ENCODE data around the gene SPRYD3. TPM values are rescaled to one million over a fixed set of nuclear protein-coding genes. Genes with fewer than 3 reads are reported as not detected.

The SPRYD3 gene
- total RNA-seq, 1 donor from 2014 or later, result 21.8 TPM

DNA sequence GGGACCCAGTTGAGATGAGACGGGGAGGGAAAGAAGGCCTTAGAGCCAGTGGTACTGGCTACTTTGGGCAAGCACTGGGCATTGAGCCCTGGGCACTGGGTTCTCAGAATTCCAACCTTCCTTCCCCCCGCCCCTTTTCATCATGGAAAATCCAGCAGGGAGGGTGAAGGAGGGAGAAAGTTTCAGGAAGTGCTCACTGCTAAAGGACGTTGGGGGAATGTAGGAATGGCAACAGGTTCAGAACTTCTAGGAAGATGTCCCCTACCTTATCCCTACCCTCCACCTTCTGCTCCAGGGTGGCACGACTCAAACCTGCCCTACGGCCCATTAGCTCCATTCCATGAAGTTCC is 33.5 kb downstream of the SPRYD3 start:
- Mint-ChIP-seq H3K27me3 (ENCODE audit: low read depth, unreplicated experiment) (no peaks in the 10 kb centered on the region), H3K36me3 (ENCODE audit: low read depth, unreplicated experiment) (peaks cover 8% of the 10 kb centered on the region), H3K4me1 (ENCODE audit: low read depth, unreplicated experiment) (peaks cover 42% of the 10 kb centered on the region), H3K27ac (ENCODE audit: unreplicated experiment) (peak overlapping the region; percentile 98), H3K4me3 (ENCODE audit: unreplicated experiment) (peak overlapping the region; percentile 90), H3K9me3 (ENCODE audit: unreplicated experiment) (peaks cover 3% of the 10 kb centered on the region)
- Histone ChIP-seq H3K4me2 (ENCODE audit: low read length) (peak overlapping the region; percentile 95), H2AFZ (ENCODE audit: low read depth, low read length) (no peak overlapping the region), H3K27ac (ENCODE audit: low read depth, low read length) (no peak overlapping the region), H3K79me2 (ENCODE audit: insufficient read depth, low read length) (peaks cover 16% of the 10 kb centered on the region), H3K9ac (ENCODE audit: low read length) (no peak overlapping the region), H3K36me3 (ENCODE audit: insufficient read depth, low read length) (peaks cover 10% of the 10 kb centered on the region), H3K4me3 (ENCODE audit: insufficient read depth, low read depth, low read length) (peak overlapping the region; percentile 69), H3K27me3 (ENCODE audit: insufficient read depth, low read length) (no peaks in the 10 kb centered on the region), H4K20me1 (ENCODE audit: insufficient read depth, low read length) (peaks cover 17% of the 10 kb centered on the region), H3K9me3 (ENCODE audit: insufficient read depth, low read depth, low read length) (no peaks in the 10 kb centered on the region), H3K4me1 (ENCODE audit: insufficient read depth, low read length) (peaks cover 43% of the 10 kb centered on the region)
- FAIRE-seq (no peak), DNase-seq (ENCODE audit: low read depth) (no peak)
- TF ChIP-seq, protein P1, sequence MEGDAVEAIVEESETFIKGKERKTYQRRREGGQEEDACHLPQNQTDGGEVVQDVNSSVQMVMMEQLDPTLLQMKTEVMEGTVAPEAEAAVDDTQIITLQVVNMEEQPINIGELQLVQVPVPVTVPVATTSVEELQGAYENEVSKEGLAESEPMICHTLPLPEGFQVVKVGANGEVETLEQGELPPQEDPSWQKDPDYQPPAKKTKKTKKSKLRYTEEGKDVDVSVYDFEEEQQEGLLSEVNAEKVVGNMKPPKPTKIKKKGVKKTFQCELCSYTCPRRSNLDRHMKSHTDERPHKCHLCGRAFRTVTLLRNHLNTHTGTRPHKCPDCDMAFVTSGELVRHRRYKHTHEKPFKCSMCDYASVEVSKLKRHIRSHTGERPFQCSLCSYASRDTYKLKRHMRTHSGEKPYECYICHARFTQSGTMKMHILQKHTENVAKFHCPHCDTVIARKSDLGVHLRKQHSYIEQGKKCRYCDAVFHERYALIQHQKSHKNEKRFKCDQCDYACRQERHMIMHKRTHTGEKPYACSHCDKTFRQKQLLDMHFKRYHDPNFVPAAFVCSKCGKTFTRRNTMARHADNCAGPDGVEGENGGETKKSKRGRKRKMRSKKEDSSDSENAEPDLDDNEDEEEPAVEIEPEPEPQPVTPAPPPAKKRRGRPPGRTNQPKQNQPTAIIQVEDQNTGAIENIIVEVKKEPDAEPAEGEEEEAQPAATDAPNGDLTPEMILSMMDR (IDR thresholded peaks at IDR 0.05; ENCODE audit: insufficient read depth, low read depth, low read length), result no peak
- no peak for TF ChIP-seq EZH2 (IDR thresholded peaks at IDR 0.05; ENCODE audit: insufficient read depth, low read length)

DNA sequence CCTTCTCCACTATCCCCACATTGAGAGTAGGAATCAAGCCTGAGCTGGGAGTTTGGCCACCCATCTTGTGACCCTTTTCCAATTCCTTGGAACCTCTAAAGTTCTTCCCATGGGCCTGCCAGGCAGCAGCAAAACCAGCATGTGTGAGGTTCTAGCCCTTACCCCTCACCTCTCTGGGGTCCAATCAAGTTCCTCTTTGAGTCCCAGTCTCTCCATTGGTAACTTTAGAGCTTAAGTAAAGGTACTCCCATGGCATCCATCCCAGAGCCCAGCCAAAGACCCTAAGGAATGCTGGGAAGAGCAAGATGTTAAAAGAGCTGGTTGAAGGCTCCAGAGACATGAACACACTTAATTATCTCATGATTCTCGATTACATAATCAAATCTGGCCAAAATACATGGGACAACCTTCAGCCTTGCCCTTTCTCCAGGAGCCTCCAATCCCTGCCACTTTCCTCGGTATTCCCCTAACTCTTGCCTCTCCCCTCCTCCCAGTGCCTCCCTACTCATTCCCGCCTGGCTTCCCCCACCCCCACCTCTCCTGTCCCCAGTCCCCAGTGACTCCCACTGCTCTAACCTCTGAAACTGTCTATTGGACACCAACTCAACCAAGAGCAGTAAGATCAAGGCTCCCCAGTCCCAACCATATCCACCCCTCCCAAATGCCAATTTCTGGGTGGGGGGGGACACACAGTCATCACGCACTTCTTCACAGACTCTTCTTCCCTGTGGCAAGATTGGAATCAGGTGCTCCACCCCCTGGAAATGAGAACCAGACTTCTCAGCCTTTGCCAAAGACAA is 34.1 kb downstream of the SPRYD3 start:
- H3K27ac ChIP-seq (ENCODE audit: low read depth, low read length), result no peak overlapping the region
- Mint-ChIP-seq H3K27me3 (ENCODE audit: low read depth, unreplicated experiment) (no peaks in the 10 kb centered on the region), H3K4me1 (ENCODE audit: low read depth, unreplicated experiment) (peaks cover 38% of the 10 kb centered on the region), H3K4me3 (ENCODE audit: unreplicated experiment) (peak overlapping the region; percentile 74), H3K36me3 (ENCODE audit: low read depth, unreplicated experiment) (peaks cover 8% of the 10 kb centered on the region), H3K27ac (ENCODE audit: unreplicated experiment) (peak overlapping the region; percentile 98), H3K9me3 (ENCODE audit: unreplicated experiment) (peaks cover 3% of the 10 kb centered on the region)
- H3K9ac ChIP-seq (ENCODE audit: low read length), result no peak overlapping the region
- H3K36me3 ChIP-seq (ENCODE audit: insufficient read depth, low read length), result peaks cover 10% of the 10 kb centered on the region
- H3K4me3 ChIP-seq (ENCODE audit: insufficient read depth, low read depth, low read length), result no peak overlapping the region
- peak overlapping the region; percentile 95 for H3K4me2 ChIP-seq (ENCODE audit: low read length)
- H3K4me1 ChIP-seq (ENCODE audit: insufficient read depth, low read length), result peaks cover 38% of the 10 kb centered on the region
- no peak overlapping the region for H2AFZ ChIP-seq (ENCODE audit: low read depth, low read length)
- FAIRE-seq (no peak), DNase-seq (ENCODE audit: low read depth) (no peak)
- H3K79me2 ChIP-seq (ENCODE audit: insufficient read depth, low read length), result peaks cover 10% of the 10 kb centered on the region
- TF ChIP-seq, protein P1 (IDR thresholded peaks at IDR 0.05; ENCODE audit: insufficient read depth, low read depth, low read length), result no peak
- TF ChIP-seq EZH2 (IDR thresholded peaks at IDR 0.05; ENCODE audit: insufficient read depth, low read length), result no peak
- H3K27me3 ChIP-seq (ENCODE audit: insufficient read depth, low read length), result no peaks in the 10 kb centered on the region
- peaks cover 13% of the 10 kb centered on the region for H4K20me1 ChIP-seq (ENCODE audit: insufficient read depth, low read length)
- H3K9me3 ChIP-seq (ENCODE audit: insufficient read depth, low read depth, low read length), result no peaks in the 10 kb centered on the region

DNA sequence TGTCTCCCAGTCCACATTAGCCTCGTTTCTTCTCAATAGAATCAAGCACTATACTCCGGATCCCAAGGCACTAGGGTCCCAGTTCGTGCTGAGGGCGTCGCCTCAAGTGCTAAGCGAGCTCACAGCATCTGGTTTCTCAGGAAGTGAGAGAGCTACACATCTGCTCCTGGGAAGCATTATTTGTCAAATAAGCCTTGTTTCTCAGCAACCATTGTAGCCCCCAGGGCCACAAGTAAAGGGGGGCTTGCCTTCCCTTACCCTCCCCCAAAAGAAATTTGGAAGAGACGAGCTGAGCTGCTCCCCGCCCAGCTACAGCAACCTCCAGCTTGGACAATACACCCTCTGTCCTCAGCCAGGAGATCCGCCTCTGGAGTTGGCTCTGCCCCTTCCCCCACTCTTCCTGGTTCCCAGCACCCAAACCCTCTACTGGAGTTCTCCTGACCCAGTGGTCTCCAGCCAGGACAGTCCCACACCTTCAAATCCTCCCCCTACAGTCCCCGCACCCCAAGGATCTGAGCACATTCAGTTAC is 35.1 kb downstream of the SPRYD3 start:
- peaks cover 19% of the 10 kb centered on the region for H3K36me3 ChIP-seq (ENCODE audit: insufficient read depth, low read length)
- H3K4me1 ChIP-seq (ENCODE audit: insufficient read depth, low read length), result peaks cover 31% of the 10 kb centered on the region
- H3K4me3 ChIP-seq (ENCODE audit: insufficient read depth, low read depth, low read length), result no peak overlapping the region
- H2AFZ ChIP-seq (ENCODE audit: low read depth, low read length), result no peak overlapping the region
- H4K20me1 ChIP-seq (ENCODE audit: insufficient read depth, low read length), result peaks cover 17% of the 10 kb centered on the region
- H3K79me2 ChIP-seq (ENCODE audit: insufficient read depth, low read length), result peaks cover 3% of the 10 kb centered on the region
- peaks cover 34% of the 10 kb centered on the region for H3K4me1 Mint-ChIP-seq (ENCODE audit: low read depth, unreplicated experiment)
- H3K4me2 ChIP-seq (ENCODE audit: low read length), result no peak overlapping the region
- H3K27me3 ChIP-seq (ENCODE audit: insufficient read depth, low read length), result no peaks in the 10 kb centered on the region
- no peak overlapping the region for H3K27ac Mint-ChIP-seq (ENCODE audit: unreplicated experiment)
- H3K9me3 ChIP-seq (ENCODE audit: insufficient read depth, low read depth, low read length), result no peaks in the 10 kb centered on the region
- H3K9me3 Mint-ChIP-seq (ENCODE audit: unreplicated experiment), result peaks cover 3% of the 10 kb centered on the region
- no peak for TF ChIP-seq EZH2 (IDR thresholded peaks at IDR 0.05; ENCODE audit: insufficient read depth, low read length)
- TF ChIP-seq, protein P1 (IDR thresholded peaks at IDR 0.05; ENCODE audit: insufficient read depth, low read depth, low read length), result no peak
- DNase-seq (ENCODE audit: low read depth) (no peak), FAIRE-seq (no peak)
- no peak overlapping the region for H3K9ac ChIP-seq (ENCODE audit: low read length)
- H3K27me3 Mint-ChIP-seq (ENCODE audit: low read depth, unreplicated experiment), result no peaks in the 10 kb centered on the region
- H3K36me3 Mint-ChIP-seq (ENCODE audit: low read depth, unreplicated experiment), result peaks cover 8% of the 10 kb centered on the region
- no peak overlapping the region for H3K27ac ChIP-seq (ENCODE audit: low read depth, low read length)
- H3K4me3 Mint-ChIP-seq (ENCODE audit: unreplicated experiment), result no peak overlapping the region

All from astrocyte (in vitro differentiated cells and primary cell).